Lower leg skin (tissue), 4 donors: ENCODE data around the gene MS4A10. TPM values are rescaled to one million over a fixed set of nuclear protein-coding genes. Genes with fewer than 3 reads are reported as not detected.
A peak's percentile ranks its signal among the peaks of the same experiment; 100 is the strongest.

Source experiments
- DNase-seq, 2 donors: peaks; one replicate each; pipeline ENCODE4 v3.0.0-alpha.2; 2019; ENCODE audit warnings: low spot score in 2 of 2
- H3K4me3 ChIP-seq: fragments of 200-600 bp; sonication (generic); 2 replicates; pipeline ENCODE4 v1.5.1; 2017; ENCODE audit warnings: mild to moderate bottlenecking, low read depth; ENCODE audit not compliant: poor library complexity, severe bottlenecking
- POLR2A ChIP-seq, 2 donors: fragments of 450-650 bp; IDR thresholded peaks; one replicate each; pipeline ENCODE4 v1.6.1; 2016 to 2017; ENCODE audit warnings: antibody characterized with exemption in 2 of 2, mild to moderate bottlenecking in 1 of 2, moderate library complexity in 1 of 2
- WGBS, 2 donors: methylation state at CpG; one replicate each; pipeline ENCODE4 v1.1.5; 2018; 5-methylcytosine and 5-hydroxymethylcytosine counted together
- intact Hi-C: fragments of 100-400 bp; cut with DNase I; formaldehyde crosslinking; loops from one replicate; pipeline ENCODE4 v1.15.0; 2023; ENCODE audit warnings: low total_unique reads
- total RNA-seq, 4 donors: library from RNA; depleted of rRNA; stranded (reverse); fragments of >200 nt; gene quantifications; one replicate each; pipeline ENCODE4 v1.1.0, GENCODE V29; 2016
- TF ChIP-seq, protein P1 (sequence below), 3 donors: fragments of 450-650 bp; IDR thresholded peaks; one replicate each; pipeline ENCODE4 v1.5.1; 2016; ENCODE audit warnings: antibody characterized with exemption in 3 of 3, mild to moderate bottlenecking in 3 of 3, moderate library complexity in 2 of 3

MS4A10 gene
- total RNA-seq, 4 donors from 2014 or later: not detected

DNA sequence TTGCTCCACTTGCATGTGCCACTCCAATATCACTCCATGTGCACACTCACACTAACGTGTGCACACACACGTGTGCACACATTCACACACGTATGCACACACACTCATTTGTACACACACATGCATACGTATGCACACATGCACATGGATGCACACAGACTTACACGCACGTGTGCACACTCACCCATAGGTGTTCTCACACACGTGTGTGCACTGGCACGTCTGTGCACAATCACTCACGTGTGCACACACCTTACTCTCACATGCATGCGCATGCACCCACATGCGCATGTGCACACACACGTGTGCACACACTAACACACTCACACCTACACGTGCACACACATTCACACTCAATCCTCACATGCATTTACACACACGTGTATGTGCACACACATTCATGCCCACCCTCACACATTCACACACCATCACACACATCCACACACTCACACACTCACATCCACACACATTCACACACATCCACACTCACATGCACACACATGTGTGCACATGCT is 37.7 kb upstream of the MS4A10 start:
- H3K4me3 ChIP-seq: no peak overlapping the region
- DNase-seq: no peak
- intact Hi-C loops: no loop called here
- no peak for TF ChIP-seq POLR2A (IDR thresholded peaks at IDR 0.05)
- TF ChIP-seq, protein P1, sequence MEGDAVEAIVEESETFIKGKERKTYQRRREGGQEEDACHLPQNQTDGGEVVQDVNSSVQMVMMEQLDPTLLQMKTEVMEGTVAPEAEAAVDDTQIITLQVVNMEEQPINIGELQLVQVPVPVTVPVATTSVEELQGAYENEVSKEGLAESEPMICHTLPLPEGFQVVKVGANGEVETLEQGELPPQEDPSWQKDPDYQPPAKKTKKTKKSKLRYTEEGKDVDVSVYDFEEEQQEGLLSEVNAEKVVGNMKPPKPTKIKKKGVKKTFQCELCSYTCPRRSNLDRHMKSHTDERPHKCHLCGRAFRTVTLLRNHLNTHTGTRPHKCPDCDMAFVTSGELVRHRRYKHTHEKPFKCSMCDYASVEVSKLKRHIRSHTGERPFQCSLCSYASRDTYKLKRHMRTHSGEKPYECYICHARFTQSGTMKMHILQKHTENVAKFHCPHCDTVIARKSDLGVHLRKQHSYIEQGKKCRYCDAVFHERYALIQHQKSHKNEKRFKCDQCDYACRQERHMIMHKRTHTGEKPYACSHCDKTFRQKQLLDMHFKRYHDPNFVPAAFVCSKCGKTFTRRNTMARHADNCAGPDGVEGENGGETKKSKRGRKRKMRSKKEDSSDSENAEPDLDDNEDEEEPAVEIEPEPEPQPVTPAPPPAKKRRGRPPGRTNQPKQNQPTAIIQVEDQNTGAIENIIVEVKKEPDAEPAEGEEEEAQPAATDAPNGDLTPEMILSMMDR (IDR thresholded peaks at IDR 0.05): no peak
- WGBS, 2 donors: 92 to 94% methylated on average over 14 of the region's 14 CpGs

DNA sequence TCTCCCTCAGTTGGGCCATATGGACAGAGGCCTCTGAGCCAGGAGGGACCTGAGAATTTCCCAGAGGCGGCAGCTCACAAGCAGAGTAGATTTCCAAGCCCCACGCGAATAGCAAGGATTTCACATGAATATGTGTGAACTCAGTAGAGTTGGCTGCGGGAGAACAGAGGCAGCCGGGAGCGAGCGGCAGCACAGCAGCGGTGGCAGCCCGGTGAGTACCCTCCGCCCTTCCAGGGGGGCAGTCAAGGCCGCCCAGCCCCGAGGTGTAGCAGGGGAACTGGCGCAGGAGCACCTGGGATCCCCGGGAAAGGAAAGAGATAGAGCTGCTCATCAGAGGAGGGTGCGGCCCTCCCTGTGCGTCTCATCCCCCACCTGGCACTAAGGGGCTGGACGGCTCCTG is 36.9 kb upstream of the MS4A10 start:
- TF ChIP-seq POLR2A (IDR thresholded peaks at IDR 0.05): no peak
- TF ChIP-seq, protein P1 (IDR thresholded peaks at IDR 0.05): no peak
- 64 to 67% methylated on average over 17 of the region's 17 CpGs for WGBS, 2 donors
- intact Hi-C loops: no loop called here
- DNase-seq: no peak
- no peak overlapping the region for H3K4me3 ChIP-seq

DNA sequence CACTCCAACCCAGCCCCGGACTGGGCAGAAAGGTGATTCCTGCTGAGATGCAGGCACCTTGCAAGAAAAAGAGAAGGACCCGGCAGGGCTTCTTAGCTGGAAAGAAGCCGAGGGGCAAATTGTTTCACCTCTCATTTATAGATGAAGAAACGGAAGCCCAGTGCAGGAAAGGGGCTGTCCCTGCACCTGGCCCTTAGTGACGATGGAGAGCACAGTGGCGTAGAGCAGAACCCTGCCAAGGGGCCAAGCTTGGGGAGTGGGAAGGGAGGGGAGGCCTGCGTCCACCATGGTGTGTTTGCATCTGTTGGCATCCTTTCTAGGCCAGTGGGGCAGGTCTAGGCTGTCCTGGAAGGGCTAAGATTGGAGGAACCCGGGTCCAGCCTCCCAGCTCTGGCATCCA is 36.3 kb upstream of the MS4A10 start:
- intact Hi-C loops: no loop called here

DNA sequence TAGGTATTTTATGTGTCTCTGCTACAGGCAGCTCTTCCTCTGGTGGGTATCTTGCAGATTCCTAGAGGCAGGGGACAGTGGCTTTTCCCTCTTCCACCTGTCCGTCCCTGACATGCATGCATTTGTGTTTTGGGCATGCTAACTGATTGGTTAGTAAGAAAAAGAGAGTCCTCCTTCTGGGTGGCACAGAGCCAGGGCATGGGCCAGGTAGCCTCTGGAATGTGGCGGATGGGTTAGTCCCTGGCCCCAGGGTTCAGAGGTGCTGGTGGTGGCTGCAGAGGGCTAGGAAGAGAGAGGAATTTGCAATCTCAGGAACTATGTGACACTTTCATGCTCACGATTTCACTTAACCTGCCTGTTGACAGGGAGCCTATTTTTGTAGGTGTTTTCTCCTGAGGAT is 34.2 kb upstream of the MS4A10 start:
- H3K4me3 ChIP-seq: no peak overlapping the region
- 54 to 61% methylated on average over 3 of the region's 3 CpGs for WGBS, 2 donors
- DNase-seq: no peak
- intact Hi-C loops: no loop called here
- TF ChIP-seq POLR2A (IDR thresholded peaks at IDR 0.05): no peak
- TF ChIP-seq, protein P1 (IDR thresholded peaks at IDR 0.05): no peak

More for the DNA sequence above, 36.3 kb upstream of the MS4A10 start:
- DNase-seq: no peak
- TF ChIP-seq, protein P1 (IDR thresholded peaks at IDR 0.05): no peak
- TF ChIP-seq POLR2A (IDR thresholded peaks at IDR 0.05): no peak
- 66 to 68% methylated on average over 8 of the region's 8 CpGs for WGBS, 2 donors
- no peak overlapping the region for H3K4me3 ChIP-seq

DNA sequence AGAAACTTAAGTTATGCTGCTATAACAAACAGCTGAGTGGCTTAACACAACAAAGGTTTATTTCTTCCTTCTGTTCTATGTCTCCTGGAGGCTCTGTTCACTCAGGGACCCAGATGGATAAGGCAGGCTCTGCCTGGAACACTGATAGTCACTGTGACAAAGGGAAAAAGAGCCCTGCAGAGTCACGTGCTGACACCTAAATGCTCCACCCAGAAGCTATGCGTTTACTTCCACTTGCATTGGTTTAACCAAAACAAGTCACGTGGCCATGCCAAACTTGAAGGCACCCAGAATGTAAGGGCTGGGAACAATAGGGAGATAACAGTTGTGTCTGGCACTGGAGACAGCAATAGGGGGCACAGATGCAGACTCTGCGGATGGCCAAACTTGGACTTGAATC is 31.8 kb upstream of the MS4A10 start:
- TF ChIP-seq, protein P1 (IDR thresholded peaks at IDR 0.05): no peak
- no peak for TF ChIP-seq POLR2A (IDR thresholded peaks at IDR 0.05)
- DNase-seq: no peak
- intact Hi-C loops: no loop called here
- 49 to 63% methylated on average over 4 of the region's 4 CpGs for WGBS, 2 donors
- H3K4me3 ChIP-seq: no peak overlapping the region

DNA sequence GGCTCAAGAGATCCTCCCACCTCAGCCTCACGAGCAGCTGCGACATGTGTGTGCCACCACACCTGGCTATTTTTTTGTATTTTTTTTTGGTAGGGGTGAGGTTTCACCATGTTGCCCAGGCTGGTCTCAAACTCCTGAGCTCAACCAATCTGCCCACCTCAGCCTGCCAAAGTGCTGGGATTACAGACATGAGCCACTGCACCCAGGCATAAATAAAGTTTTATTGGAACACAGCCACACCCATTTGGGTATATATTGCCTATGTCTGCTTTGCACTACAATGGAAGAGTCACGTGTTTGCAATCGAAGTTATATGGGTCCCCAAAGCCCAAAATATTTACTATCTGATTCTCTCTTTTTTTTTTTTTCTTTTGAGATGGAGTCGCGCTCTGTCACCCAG is 30.2 kb upstream of the MS4A10 start:
- WGBS, 2 donors: 90 to 91% methylated on average over 6 of the region's 6 CpGs
- TF ChIP-seq POLR2A (IDR thresholded peaks at IDR 0.05): no peak
- TF ChIP-seq, protein P1 (IDR thresholded peaks at IDR 0.05): no peak
- H3K4me3 ChIP-seq: no peak overlapping the region
- intact Hi-C loops: no loop called here
- peak in 1 of 2 donors; percentile 45 for DNase-seq
